HG03442 (cell line): Measurements from ENCODE around the gene N4BP2L2.

ENCODE experiments used
- ATAC-seq: cut with Tn5 transposase; IDR thresholded peaks from one replicate; pipeline ENCODE4 v1.9.1; 2021; ENCODE audit warnings: mild to moderate bottlenecking, moderate library complexity; ENCODE audit not compliant: unreplicated experiment

The N4BP2L2 gene

DNA sequence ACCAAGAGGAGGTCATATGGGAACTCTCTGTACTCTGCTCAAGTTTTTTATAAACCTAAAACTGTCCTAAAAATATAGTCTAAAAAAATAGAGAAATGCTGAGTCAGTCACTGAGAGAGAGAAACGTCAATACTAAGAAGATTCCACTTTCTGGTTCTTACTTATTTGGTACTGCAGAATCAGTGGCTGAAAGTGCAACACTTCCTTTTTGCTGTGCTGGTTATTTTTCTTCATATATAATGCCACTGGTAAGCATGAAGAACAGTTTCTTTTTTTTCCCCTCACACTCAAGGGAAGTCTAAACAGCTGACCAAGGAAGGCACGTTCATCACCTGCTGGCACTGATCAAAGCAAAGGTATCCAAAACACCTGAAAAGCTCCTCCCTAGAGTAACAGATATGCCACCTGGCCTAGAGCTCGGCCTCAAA, 66.4 kb downstream of the N4BP2L2 start:
- peak; percentile 81 for ATAC-seq

GRCh38 chr13:32471187-32471922, 67.2 kb downstream of the N4BP2L2 start:
- peak; percentile 14 for ATAC-seq

DNA sequence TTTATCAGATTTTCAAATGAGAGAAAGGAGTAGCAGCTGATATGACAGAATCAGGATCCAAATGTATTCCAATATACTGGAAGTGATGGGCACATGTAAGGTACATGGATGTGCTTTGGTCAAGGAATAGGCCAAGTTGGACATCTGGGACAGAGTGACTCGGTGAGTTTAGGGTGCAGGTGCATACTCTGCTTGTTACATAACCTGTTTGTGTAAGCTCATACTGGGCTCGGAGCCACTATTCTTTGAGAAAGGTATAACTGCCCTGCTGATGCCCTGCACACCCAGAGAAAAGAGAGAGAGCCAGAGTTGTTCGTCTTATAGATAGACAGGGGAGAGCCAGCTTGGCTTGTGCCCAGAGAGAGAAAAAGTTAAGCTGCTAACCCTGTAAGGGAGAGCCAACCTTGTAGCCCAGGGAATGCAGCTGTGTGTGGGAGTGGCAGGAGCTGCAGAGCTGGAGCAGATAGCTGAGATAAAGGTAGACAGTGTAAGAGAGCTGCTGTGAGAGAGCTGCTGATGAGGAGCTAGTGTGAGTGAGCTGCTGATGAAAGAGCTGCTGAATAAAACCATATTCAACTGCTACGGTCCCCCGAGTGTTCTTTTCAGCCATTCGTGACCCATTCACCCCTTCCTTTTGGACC, 70.0 kb downstream of the N4BP2L2 start:
- ATAC-seq: no peak

- ATAC-seq: no peak
Observed at GRCh38 chr13:32456591-32456990, 82.0 kb downstream of the N4BP2L2 start.

DNA sequence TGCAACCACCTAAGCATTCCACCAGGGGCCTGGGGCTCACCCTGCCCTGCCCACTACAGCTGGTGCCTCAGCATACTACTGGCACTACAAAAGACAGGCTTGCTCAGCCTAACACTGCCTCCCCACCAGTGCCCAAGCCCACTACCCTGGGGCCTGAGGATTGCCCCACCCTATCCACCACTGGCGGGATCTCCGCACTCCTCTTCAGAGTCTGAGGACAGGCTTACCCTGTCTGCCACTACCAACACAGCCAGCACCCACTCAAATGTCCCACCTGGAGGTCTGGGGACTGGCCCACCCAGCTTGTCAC, 83.0 kb downstream of the N4BP2L2 start:
- no peak for ATAC-seq

DNA sequence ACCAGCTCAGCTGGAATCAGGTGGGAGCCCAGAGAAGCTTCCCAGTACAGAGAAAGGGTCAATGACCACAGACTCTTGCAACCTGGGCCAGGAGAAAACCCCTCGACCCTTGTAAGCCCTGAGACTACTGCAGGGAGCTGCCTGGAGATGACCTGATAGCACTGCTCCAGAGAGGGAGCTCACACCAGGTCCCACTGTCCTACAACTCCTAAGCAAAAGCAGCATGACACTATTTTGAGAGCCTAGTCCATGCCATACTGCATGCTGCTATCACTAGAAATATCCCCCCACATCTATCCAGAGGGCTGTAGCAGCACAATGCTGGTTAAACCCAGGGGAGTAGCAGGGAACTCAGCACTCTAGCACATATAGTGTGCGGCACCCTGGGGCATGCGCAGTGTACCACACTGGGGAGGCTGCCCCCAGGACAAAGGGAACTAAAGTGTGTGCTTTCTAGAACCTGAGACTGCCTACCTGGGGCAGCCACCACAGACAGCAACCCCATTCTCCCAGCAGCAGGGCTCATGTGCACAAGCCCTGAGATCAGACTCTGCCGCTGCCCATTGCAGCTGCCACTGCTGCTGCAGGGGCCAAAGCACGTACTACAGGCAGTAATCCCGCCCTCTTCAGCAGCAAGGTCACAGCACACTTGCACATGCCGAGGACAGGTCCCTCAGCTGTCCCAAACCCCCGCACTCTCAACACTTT, 83.6 kb downstream of the N4BP2L2 start:
- ATAC-seq: no peak

DNA sequence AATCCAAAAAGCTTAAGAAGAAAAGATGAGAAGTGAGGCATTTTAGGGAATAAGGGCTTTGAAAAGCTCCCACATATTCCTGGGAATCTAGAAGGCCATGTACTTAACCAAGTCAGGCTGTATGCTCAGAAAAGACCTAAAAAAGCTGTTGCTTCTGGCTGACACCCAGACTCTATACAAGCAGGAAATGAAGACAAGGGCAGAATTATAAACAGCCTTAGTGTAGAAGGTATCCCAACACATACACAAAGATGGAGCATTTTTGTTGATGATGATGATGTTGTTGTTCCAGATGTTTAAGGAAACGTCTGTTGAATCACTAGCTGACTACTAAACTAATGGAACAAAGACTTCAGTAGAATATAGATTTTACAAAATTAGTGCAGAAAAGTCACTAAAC, 84.6 kb downstream of the N4BP2L2 start:
- ATAC-seq: no peak

DNA sequence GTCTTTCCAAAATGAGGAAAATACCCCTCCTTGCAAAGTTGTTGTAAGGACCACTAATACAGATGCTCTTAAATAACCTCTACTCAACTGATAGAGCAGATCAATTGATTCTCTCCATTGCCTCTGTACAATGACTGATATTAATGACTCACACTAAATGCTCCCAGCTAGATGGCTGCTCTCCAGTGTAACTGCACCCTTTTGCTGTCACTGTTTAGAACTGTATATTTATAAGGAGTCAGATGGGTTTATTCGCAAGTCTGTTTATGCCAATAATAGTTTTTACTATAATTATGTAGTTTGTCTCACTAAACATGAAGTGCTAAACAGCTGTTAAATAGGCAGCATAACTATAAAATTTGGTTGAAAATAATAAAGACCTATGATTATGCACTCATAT, 89.6 kb downstream of the N4BP2L2 start:
- ATAC-seq: no peak

- ATAC-seq: no peak
Observed at GRCh38 chr13:32447894-32448623, 90.5 kb downstream of the N4BP2L2 start.

DNA sequence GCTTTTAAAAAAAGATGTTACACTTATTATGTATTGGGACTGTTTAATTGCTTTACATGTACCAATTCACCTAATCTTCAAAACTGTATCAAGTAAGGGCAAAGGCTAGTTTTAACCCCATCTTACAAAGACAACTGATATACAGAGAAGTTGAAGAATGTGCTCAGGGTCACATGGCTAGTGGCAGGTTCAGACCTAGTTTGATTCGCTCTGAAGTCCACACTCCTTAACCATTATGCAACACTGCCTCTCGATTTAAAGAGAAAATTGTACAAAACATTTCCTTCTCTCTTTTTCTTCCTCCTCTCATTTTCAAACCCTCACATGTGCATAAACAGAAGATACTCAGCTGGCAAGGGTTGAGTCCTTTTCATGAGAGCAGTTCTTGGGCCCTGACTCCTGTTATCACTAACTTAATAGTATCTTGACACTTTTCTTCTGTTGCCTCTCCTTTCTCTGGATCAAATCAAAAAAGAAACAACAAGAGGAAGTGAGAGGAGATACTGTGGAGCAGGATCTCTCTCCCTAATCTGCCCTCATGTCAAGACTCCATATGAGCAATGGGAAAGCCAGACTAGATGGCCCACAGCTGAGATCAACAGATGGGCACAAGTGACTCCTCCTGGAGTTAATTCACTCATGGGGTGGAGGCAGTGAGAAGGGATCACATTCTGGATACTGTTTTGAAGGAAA, 91.7 kb downstream of the N4BP2L2 start:
- ATAC-seq: no peak

GRCh38 chr13:32446220-32446619, 92.4 kb downstream of the N4BP2L2 start:
- no peak for ATAC-seq

DNA sequence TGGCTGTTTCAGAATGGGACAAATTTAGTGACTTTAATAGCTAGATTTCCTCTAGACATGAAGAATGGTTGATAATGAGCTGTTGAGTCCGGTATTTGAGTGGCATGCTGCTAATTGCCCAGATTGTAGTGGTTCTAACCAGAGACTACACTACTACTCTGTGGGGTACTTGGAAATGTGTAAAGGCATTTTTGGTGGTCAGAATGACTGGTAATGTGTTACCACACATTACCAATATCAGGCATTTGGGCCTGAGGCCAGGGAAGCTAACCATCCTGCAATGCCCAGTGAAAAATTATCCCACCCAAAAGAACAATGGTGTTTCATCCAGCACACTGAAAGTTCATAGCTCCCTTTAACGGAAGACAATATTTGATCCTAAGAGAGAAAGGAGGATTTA, 93.1 kb downstream of the N4BP2L2 start:
- no peak for ATAC-seq

GRCh38 chr13:32443111-32443510, 95.5 kb downstream of the N4BP2L2 start:
- ATAC-seq: peak; percentile 63

- no peak for ATAC-seq
Observed at GRCh38 chr13:32438871-32439270, 99.7 kb downstream of the N4BP2L2 start.

DNA sequence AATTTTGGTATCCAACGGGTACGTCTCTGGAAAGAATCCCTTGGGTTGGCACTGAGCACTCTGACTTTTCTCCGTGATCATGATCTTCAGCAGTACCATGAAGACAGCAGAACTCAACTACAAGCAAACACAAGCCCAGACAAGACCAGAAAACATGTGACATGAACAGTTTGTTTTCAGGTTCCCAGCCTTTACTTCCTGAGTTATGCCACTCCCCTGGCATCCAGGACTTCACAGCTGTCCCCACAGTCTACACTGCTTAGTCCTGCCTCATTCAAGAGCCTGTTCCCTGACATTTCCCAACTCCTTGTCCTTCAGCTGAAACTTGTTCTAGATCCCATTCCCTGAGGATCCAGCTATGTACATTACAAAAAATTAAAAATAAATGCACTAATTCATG, 105.7 kb downstream of the N4BP2L2 start:
- ATAC-seq: no peak

DNA sequence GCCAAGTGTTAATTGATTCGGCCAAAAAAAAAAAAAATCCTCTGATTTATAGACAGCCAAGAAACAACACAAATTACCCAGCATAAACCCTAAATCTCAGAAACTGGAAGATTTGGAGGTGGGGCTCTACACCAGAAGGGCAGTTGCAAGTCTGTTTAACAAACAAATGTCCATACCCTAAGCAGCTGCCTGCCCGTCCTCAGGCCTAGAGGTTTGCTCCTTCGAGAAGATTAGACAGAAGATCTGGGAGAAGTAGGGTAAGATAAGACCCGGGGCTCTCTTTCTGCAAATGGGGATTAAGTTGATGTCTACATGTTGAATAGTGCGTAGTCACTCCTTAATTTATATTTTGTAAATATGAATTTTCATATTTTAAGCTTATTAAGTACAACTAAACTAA, 107.2 kb downstream of the N4BP2L2 start:
- no peak for ATAC-seq

- no peak for ATAC-seq
Observed at GRCh38 chr13:32430018-32430747, 108.4 kb downstream of the N4BP2L2 start.

- ATAC-seq: no peak
Observed at GRCh38 chr13:32429433-32429909, 109.1 kb downstream of the N4BP2L2 start.

- ATAC-seq: no peak
Observed at GRCh38 chr13:32428581-32429432, 109.8 kb downstream of the N4BP2L2 start.
